Thoracic aorta (tissue), 2 donors: ENCODE data around the gene KRTAP26-1. TPM values are rescaled to one million over a fixed set of nuclear protein-coding genes. Genes with fewer than 3 reads are reported as not detected.

ENCODE experiments used
- ATAC-seq: fragments of 150-250 bp; one replicate; pipeline ENCODE4 v1.8.0; 2017; ENCODE audit warnings: low read depth; ENCODE audit not compliant: insufficient number of reproducible peaks, low FRiP score
- DNase-seq: peaks from one replicate; pipeline ENCODE4 v3.0.0-alpha.2; 2020; ENCODE audit warnings: low spot score
- H3K27ac ChIP-seq, 2 donors: fragments of 200-600 bp; sonication (generic); 1 replicate in 1 of 2; 2 replicates in 1 of 2; pipeline ENCODE4 v1.5.1; 2016; ENCODE audit warnings: mild to moderate bottlenecking in 2 of 2, moderate library complexity in 2 of 2
- H3K27me3 ChIP-seq: fragments of 200-600 bp; sonication (generic); replicated peaks from 2 replicates; pipeline ENCODE4 v1.6.0; 2016; ENCODE audit warnings: mild to moderate bottlenecking; ENCODE audit not compliant: insufficient read depth
- H3K36me3 ChIP-seq: fragments of 200-600 bp; sonication (generic); one replicate; pipeline ENCODE4 v1.5.1; 2016
- H3K4me1 ChIP-seq, 2 donors: fragments of 200-600 bp; sonication (generic); 1 replicate in 1 of 2; 2 replicates in 1 of 2; pipeline versions ENCODE4 v1.5.1 to v1.6.0; 2016; ENCODE audit warnings: low read depth in 2 of 2, mild to moderate bottlenecking in 1 of 2; ENCODE audit not compliant: control insufficient read depth in 1 of 2
- H3K4me3 ChIP-seq: fragments of 200-600 bp; sonication (generic); 2 replicates; pipeline ENCODE4 v1.5.1; 2016; ENCODE audit warnings: mild to moderate bottlenecking
- H3K9me3 ChIP-seq: fragments of 200-600 bp; sonication (generic); 2 replicates; pipeline ENCODE4 v1.5.1; 2016
- total RNA-seq, 2 donors: library from RNA; depleted of rRNA; stranded (reverse); fragments of >200 nt; gene quantifications; one replicate each; pipeline versions ENCODE4 v1.1.0 to v1.2.3, GENCODE V29; 2016
- TF ChIP-seq, protein P1 (sequence below): fragments of 200-600 bp; sonication (generic); IDR thresholded peaks from one replicate; pipeline ENCODE4 v1.5.1; 2019; ENCODE audit warnings: antibody characterized with exemption

Gene KRTAP26-1
- total RNA-seq, 2 donors from 2014 or later: not detected

GRCh38 chr21:30326390-30326789 lies 6.3 kb upstream of the KRTAP26-1 start:
- ATAC-seq: no peak
- Histone ChIP-seq H3K36me3 (no peaks in the 10 kb centered on the region), H3K9me3 (peaks cover 5% of the 10 kb centered on the region)

GRCh38 chr21:30315701-30316100 lies 4.4 kb downstream of the KRTAP26-1 start:
- Histone ChIP-seq H3K27ac (no peak overlapping the region), H3K36me3 (no peaks in the 10 kb centered on the region), H3K4me3 (no peak overlapping the region), H3K4me1 (no peaks in the 10 kb centered on the region), H3K27me3 (no peaks in the 10 kb centered on the region), H3K9me3 (no peaks in the 10 kb centered on the region)
- DNase-seq: no peak
- TF ChIP-seq, protein P1, sequence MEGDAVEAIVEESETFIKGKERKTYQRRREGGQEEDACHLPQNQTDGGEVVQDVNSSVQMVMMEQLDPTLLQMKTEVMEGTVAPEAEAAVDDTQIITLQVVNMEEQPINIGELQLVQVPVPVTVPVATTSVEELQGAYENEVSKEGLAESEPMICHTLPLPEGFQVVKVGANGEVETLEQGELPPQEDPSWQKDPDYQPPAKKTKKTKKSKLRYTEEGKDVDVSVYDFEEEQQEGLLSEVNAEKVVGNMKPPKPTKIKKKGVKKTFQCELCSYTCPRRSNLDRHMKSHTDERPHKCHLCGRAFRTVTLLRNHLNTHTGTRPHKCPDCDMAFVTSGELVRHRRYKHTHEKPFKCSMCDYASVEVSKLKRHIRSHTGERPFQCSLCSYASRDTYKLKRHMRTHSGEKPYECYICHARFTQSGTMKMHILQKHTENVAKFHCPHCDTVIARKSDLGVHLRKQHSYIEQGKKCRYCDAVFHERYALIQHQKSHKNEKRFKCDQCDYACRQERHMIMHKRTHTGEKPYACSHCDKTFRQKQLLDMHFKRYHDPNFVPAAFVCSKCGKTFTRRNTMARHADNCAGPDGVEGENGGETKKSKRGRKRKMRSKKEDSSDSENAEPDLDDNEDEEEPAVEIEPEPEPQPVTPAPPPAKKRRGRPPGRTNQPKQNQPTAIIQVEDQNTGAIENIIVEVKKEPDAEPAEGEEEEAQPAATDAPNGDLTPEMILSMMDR: no peak
- ATAC-seq: no peak

More at GRCh38 chr21:30326390-30326789, 6.3 kb upstream of the KRTAP26-1 start:
- Histone ChIP-seq H3K27ac (no peak overlapping the region), H3K4me1 (no peaks in the 10 kb centered on the region), H3K27me3 (no peaks in the 10 kb centered on the region), H3K4me3 (no peak overlapping the region)
- TF ChIP-seq, protein P1: no peak
- DNase-seq: no peak

- Histone ChIP-seq H3K36me3 (no peaks in the 10 kb centered on the region), H3K9me3 (no peaks in the 10 kb centered on the region), H3K4me3 (no peak overlapping the region), H3K4me1 (no peaks in the 10 kb centered on the region), H3K27ac (no peak overlapping the region), H3K27me3 (no peaks in the 10 kb centered on the region)
- no peak for DNase-seq
- ATAC-seq: no peak
- TF ChIP-seq, protein P1: no peak
These were observed 13.2 kb downstream of the KRTAP26-1 start for GRCh38 chr21:30306884-30307283.

- Histone ChIP-seq H3K27ac (no peak overlapping the region), H3K36me3 (no peaks in the 10 kb centered on the region), H3K27me3 (no peaks in the 10 kb centered on the region), H3K4me1 (no peaks in the 10 kb centered on the region), H3K9me3 (no peaks in the 10 kb centered on the region), H3K4me3 (no peak overlapping the region)
- TF ChIP-seq, protein P1: no peak
- ATAC-seq: no peak
- DNase-seq: no peak
These were observed 15.0 kb downstream of the KRTAP26-1 start for GRCh38 chr21:30305136-30305535.

- ATAC-seq (no peak), DNase-seq (no peak)
- Histone ChIP-seq H3K4me1 (no peaks in the 10 kb centered on the region), H3K27ac (no peak within 1 kb of the TSS), H3K9me3 (no peaks in the 10 kb centered on the region), H3K27me3 (no peaks in the 10 kb centered on the region), H3K4me3 (no peak within 1 kb of the TSS), H3K36me3 (no peaks in the 10 kb centered on the region)
- TF ChIP-seq, protein P1: no peak
These were observed 30.9 kb downstream of the KRTAP26-1 start, which contains the start of gene KRTAP25-1 for GRCh38 chr21:30289215-30289614. KRTAP25-1 (minus strand) TSS chr21:30289514; CDS start chr21:30289490, 24 bp downstream.
